AG10803 (cell line): Measurements from ENCODE around the gene RSPO4.

ENCODE experiments used
- DNase-seq: peaks from one replicate; pipeline ENCODE4 v3.0.0; 2010; ENCODE audit warnings: low read depth
- H3K4me3 ChIP-seq: 2 replicates; pipeline ENCODE4 v1.5.1; 2011; ENCODE audit warnings: mild to moderate bottlenecking, low read length, control low read depth
- TF ChIP-seq, protein P1 (sequence below): conservative IDR thresholded peaks from 2 replicates; pipeline ENCODE4 v1.5.1; 2011; ENCODE audit warnings: mild to moderate bottlenecking, low read length, control low read depth, inconsistent platforms

The RSPO4 gene

DNA sequence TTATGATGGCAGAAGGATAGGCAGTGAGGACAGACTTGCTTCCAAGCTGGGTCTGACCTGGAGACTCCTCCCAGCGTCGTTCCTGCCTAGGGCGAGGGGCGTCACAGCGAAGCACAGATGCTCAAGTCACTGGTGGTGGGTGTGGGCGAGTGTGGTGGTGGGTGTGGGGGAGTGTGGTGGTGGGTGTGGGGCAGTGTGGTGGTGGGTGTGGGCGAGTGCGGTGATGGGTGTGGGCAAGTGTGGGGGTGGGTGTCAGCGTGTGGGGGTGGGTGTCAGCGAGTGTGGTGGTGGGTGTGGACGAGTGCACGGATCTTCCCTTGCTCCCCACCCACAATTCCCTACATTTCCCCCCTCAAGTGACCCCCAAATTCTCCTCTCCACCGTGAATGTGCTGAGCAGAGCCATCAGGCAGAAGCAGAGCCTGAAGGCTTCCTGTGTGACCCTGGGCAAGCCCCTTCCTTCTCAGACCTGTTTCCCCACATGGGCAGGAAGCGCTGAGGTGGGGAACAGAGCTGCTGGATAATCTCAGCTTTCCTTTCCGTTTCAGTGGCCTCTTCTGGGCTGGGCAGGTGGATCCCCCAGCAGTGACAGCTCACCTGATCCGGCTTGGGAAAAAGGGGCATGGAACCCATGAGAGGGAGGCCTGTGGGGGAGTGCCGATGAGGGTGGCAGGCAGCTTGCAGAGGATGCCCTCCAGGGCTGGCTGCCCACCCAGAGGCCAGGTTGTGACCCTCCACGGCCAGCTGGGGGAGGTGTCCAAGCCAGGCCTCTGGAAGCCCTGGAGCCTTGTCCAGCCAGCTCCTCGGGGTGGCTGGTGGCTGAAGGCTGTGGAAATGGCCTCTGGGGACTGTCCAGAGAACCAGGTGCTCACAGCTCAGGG is 42.9 kb downstream of the RSPO4 start:
- no peak overlapping the region for H3K4me3 ChIP-seq
- DNase-seq = no peak
- TF ChIP-seq, protein P1, sequence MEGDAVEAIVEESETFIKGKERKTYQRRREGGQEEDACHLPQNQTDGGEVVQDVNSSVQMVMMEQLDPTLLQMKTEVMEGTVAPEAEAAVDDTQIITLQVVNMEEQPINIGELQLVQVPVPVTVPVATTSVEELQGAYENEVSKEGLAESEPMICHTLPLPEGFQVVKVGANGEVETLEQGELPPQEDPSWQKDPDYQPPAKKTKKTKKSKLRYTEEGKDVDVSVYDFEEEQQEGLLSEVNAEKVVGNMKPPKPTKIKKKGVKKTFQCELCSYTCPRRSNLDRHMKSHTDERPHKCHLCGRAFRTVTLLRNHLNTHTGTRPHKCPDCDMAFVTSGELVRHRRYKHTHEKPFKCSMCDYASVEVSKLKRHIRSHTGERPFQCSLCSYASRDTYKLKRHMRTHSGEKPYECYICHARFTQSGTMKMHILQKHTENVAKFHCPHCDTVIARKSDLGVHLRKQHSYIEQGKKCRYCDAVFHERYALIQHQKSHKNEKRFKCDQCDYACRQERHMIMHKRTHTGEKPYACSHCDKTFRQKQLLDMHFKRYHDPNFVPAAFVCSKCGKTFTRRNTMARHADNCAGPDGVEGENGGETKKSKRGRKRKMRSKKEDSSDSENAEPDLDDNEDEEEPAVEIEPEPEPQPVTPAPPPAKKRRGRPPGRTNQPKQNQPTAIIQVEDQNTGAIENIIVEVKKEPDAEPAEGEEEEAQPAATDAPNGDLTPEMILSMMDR = no peak

GRCh38 chr20:957544-957943 is 44.6 kb downstream of the RSPO4 start:
- TF ChIP-seq, protein P1 = no peak; the same call in 1 of the 2 replicates
- H3K4me3 ChIP-seq = no peak overlapping the region
- no peak for DNase-seq

DNA sequence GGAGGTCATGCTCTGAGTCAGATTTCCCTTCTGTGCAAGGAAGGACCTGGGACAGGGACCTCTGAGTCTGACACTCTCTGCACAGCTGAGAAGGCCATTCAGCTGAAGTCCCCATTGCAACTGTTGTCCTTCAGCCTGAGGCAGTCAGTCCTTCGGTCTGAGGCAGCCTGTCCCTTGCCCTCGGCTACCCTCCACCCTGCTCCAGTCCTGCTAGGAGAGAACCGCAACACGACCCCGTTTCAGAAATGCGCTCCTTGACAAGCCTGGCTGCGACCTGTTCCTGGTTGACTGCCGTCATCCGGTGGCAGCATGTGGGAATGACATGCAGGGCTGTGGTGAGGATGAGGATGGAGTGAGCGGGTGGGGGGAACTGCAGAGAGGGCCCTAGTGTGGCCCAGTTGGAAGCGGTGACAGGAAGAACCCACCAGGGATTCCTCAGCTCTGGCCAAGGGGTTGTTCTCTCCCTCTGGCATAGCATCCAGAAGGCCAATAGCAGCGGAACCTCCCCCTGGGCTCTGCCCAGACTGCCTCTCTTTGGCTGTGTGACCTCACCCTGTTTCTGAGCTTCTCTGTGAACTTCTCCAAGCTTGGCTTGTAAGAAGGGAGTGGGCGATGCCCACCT is 45.7 kb downstream of the RSPO4 start:
- TF ChIP-seq, protein P1 = peak; percentile 98
- peak; percentile 46 for DNase-seq
- H3K4me3 ChIP-seq = no peak overlapping the region

DNA sequence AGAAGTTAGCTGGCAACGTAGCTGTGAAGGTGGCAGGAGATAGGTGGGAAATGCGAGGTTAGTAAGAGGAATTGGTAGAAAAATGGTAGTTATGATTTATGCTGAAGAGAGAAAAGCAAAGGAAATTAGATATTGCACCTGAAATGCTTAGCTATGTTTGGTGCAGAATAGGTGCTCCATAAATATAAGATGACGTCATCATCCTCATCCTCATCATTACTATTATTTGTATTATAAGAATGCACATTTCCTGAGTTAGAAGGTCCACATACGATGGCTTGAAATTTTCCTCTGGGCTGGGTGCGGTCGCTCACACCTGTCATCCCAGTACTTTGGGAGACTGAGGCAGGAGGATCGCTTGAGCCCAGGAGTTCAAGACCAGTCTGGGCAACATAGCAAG is 46.5 kb downstream of the RSPO4 start:
- no peak for DNase-seq
- TF ChIP-seq, protein P1 = no peak
- H3K4me3 ChIP-seq = no peak overlapping the region

- TF ChIP-seq, protein P1 = no peak
- DNase-seq = no peak
These were observed 47.0 kb downstream of the RSPO4 start for GRCh38 chr20:955111-955510.

GRCh38 chr20:953742-954141 is 48.4 kb downstream of the RSPO4 start:
- DNase-seq = peak; percentile 8
- TF ChIP-seq, protein P1 = peak; percentile 50
- H3K4me3 ChIP-seq = no peak overlapping the region

More at GRCh38 chr20:955111-955510, 47.0 kb downstream of the RSPO4 start:
- no peak overlapping the region for H3K4me3 ChIP-seq
